A673 (cell line): Measurements from ENCODE around the gene HMGA1. TPM values are rescaled to one million over a fixed set of nuclear protein-coding genes. Genes with fewer than 3 reads are reported as not detected.

Source experiments
- BruUV-seq: library from RNA; stranded (reverse); fragments of 400-500 nt; replicated peaks from 2 replicates; lab custom pipeline; 2021; lab: Mats Ljungman, UMichigan
- CTCF ChIA-PET: fragments of 300-600 bp; sonication (Branson Sonifier 250); formaldehyde crosslinking; loops from one replicate; lab custom pipeline; 2022; ENCODE audit warnings: antibody characterized with exemption; lab: Charles Lee
- POLR2A ChIA-PET: fragments of 300-600 bp; sonication (Branson Sonifier 250); formaldehyde crosslinking; loops from one replicate; lab custom pipeline; 2022; ENCODE audit warnings: antibody characterized with exemption; ENCODE audit not compliant: low non-redundant PET; lab: Charles Lee
- DNase-seq: peaks from one replicate; pipeline ENCODE4 v3.0.0-alpha.2; 2015; ENCODE audit warnings: low spot score
- H3K27ac ChIP-seq: fragments of 200-600 bp; sonication (generic); 2 replicates; pipeline ENCODE4 v1.5.1; 2016; ENCODE audit warnings: mixed run types, low read depth, mild to moderate bottlenecking, mixed read lengths, antibody characterized with exemption, low read length; ENCODE audit not compliant: poor library complexity, severe bottlenecking
- H3K27me3 ChIP-seq: fragments of 200-600 bp; sonication (generic); replicated peaks from 2 replicates; pipeline ENCODE4 v1.6.1; 2017; ENCODE audit warnings: mixed run types, low read depth, mild to moderate bottlenecking, mixed read lengths, antibody characterized with exemption, low read length; ENCODE audit not compliant: insufficient read depth, poor library complexity
- H3K36me3 ChIP-seq: fragments of 200-600 bp; sonication (generic); 2 replicates; pipeline ENCODE4 v1.6.1; 2016; ENCODE audit warnings: mixed run types, mild to moderate bottlenecking, mixed read lengths, antibody characterized with exemption, low read length; ENCODE audit not compliant: insufficient read depth, poor library complexity, severe bottlenecking
- H3K4me1 ChIP-seq: fragments of 200-600 bp; sonication (generic); 2 replicates; pipeline ENCODE4 v1.6.1; 2017; ENCODE audit warnings: mixed run types, mild to moderate bottlenecking, mixed read lengths, antibody characterized with exemption, low read length; ENCODE audit not compliant: insufficient read depth, poor library complexity, severe bottlenecking
- H3K4me3 ChIP-seq: fragments of 200-600 bp; sonication (generic); 2 replicates; pipeline ENCODE4 v1.5.1; 2016; ENCODE audit warnings: low read depth, mixed run types, mild to moderate bottlenecking, mixed read lengths, low read length; ENCODE audit not compliant: poor library complexity, severe bottlenecking
- H3K9me3 ChIP-seq: fragments of 200-600 bp; sonication (generic); 2 replicates; pipeline ENCODE4 v1.6.1; 2016; ENCODE audit warnings: mixed run types, low read depth, mild to moderate bottlenecking, mixed read lengths, antibody characterized with exemption, low read length; ENCODE audit not compliant: poor library complexity, severe bottlenecking
- CTCF ChIP-seq: fragments of 300-800, 200-600 bp; sonication (generic); conservative IDR thresholded peaks from 2 replicates; pipeline ENCODE4 v1.5.1; 2017; ENCODE audit warnings: low read depth, mild to moderate bottlenecking, antibody characterized with exemption, low read length, moderate library complexity, mixed read lengths
- EZH2 ChIP-seq: fragments of 200-600 bp; sonication (generic); IDR thresholded peaks from 2 replicates; pipeline ENCODE4 v1.6.1; 2017; ENCODE audit warnings: borderline replicate concordance, low read depth, mild to moderate bottlenecking, mixed read lengths, antibody characterized with exemption, low read length; ENCODE audit not compliant: poor library complexity, severe bottlenecking
- intact Hi-C: fragments of 100-400 bp; cut with micrococcal nuclease; formaldehyde crosslinking; loops from one replicate; pipeline ENCODE4 v1.10.0; 2022; ENCODE audit not compliant: unreplicated experiment
- total RNA-seq: library from RNA; stranded (reverse); gene quantifications from 2 replicates; pipeline ENCODE4 v1.2.3, GENCODE V29; 2021

HMGA1 gene
- total RNA-seq, 1 experiment from 2014 or later = 248 TPM

- BruUV-seq = no TSS peak
- Histone ChIP-seq H3K4me1 (peaks cover 24% of the 10 kb centered on the region), H3K9me3 (no peaks in the 10 kb centered on the region), H3K27me3 (no peaks in the 10 kb centered on the region), H3K27ac (no peak overlapping the region), H3K36me3 (peaks cover 13% of the 10 kb centered on the region), H3K4me3 (no peak overlapping the region)
- ChIA-PET POLR2A (no interaction called here), CTCF (no interaction called here)
- TF ChIP-seq EZH2 (no peak), CTCF (no peak)
- DNase-seq = no peak
- intact Hi-C loops = no loop called here
Observed at GRCh38 chr6:34242252-34243130, 5.8 kb downstream of the HMGA1 start.

GRCh38 chr6:34243131-34243771, 6.6 kb downstream of the HMGA1 start:
- no TSS peak for BruUV-seq
- Histone ChIP-seq H3K9me3 (no peaks in the 10 kb centered on the region), H3K36me3 (peaks cover 13% of the 10 kb centered on the region), H3K4me1 (peaks cover 27% of the 10 kb centered on the region), H3K27ac (peak overlapping the region; percentile 80), H3K27me3 (no peaks in the 10 kb centered on the region), H3K4me3 (no peak overlapping the region)
- intact Hi-C loops = no loop called here
- no peak for TF ChIP-seq EZH2
- TF ChIP-seq CTCF = no peak
- POLR2A ChIA-PET = interaction anchor here (0.7 kb wide), 1 partner anchor 173 kb away, joined by 3 read pairs; no protein-coding TSS in a partner anchor
- DNase-seq = no peak
- CTCF ChIA-PET = interaction anchor here (0.6 to 1.1 kb wide), 5 partner anchors 25 to 723 kb away, joined by 3 to 13 read pairs (median 4); no protein-coding TSS in a partner anchor
